RWPE2 (cell line): ENCODE measurements around the gene GNA15.
A peak's percentile ranks its signal among the peaks of the same experiment; 100 is the strongest.

Experiments used
- ATAC-seq: fragments of 200-7000 bp; cut with Tn5 transposase; 3 replicates; pipeline ENCODE4 v1.9.1; 2021; ENCODE audit warnings: low read depth
- DNase-seq: peaks from one replicate; pipeline ENCODE4 v3.0.0-alpha.2; 2020; ENCODE audit warnings: low spot score
- H3K27ac ChIP-seq: fragments of 450-650 bp; 2 replicates; pipeline ENCODE4 v1.5.1; 2017; ENCODE audit warnings: mild to moderate bottlenecking; ENCODE audit not compliant: poor library complexity, severe bottlenecking
- H3K27me3 ChIP-seq: fragments of 250-450 bp; sonication (Bioruptor Pico); 2 replicates; pipeline ENCODE4 v1.5.1; 2021; ENCODE audit warnings: mild to moderate bottlenecking, moderate library complexity; ENCODE audit not compliant: insufficient read depth, poor library complexity, severe bottlenecking
- H3K36me3 ChIP-seq: fragments of 250-450 bp; sonication (Bioruptor Pico); 2 replicates; pipeline ENCODE4 v1.5.1; 2020; ENCODE audit warnings: low read depth, mild to moderate bottlenecking, moderate library complexity
- H3K4me1 ChIP-seq: fragments of 250-450 bp; sonication (Bioruptor Pico); 2 replicates; pipeline ENCODE4 v1.5.1; 2021; ENCODE audit warnings: mild to moderate bottlenecking, moderate library complexity; ENCODE audit not compliant: insufficient read depth, poor library complexity, severe bottlenecking
- H3K4me3 ChIP-seq: fragments of 250-450 bp; sonication (Bioruptor Pico); 2 replicates; pipeline ENCODE4 v1.5.1; 2021; ENCODE audit warnings: mild to moderate bottlenecking, moderate library complexity; ENCODE audit not compliant: severe bottlenecking
- H3K9me3 ChIP-seq: fragments of 250-450 bp; sonication (Bioruptor Pico); 2 replicates; pipeline ENCODE4 v1.5.1; 2021; ENCODE audit warnings: mild to moderate bottlenecking, moderate library complexity; ENCODE audit not compliant: severe bottlenecking
- CTCF ChIP-seq: fragments of 450-650 bp; IDR thresholded peaks from one replicate; pipeline ENCODE4 v1.5.1; 2017; ENCODE audit warnings: mild to moderate bottlenecking, moderate library complexity; ENCODE audit not compliant: poor library complexity, severe bottlenecking

The GNA15 gene

GRCh38 chr19:3186891-3187661, 51.2 kb downstream of the GNA15 start:
- H3K36me3 ChIP-seq: peaks cover 25% of the 10 kb centered on the region
- ATAC-seq (no peak), DNase-seq (no peak)
- peaks cover 4% of the 10 kb centered on the region for H3K4me1 ChIP-seq
- H3K27me3 ChIP-seq: no peaks in the 10 kb centered on the region
- no peaks in the 10 kb centered on the region for H3K9me3 ChIP-seq
- TF ChIP-seq CTCF: no peak
- H3K27ac ChIP-seq: peak overlapping the region; percentile 61
- H3K4me3 ChIP-seq: peak overlapping the region; percentile 80

- H3K4me1 ChIP-seq: peaks cover 4% of the 10 kb centered on the region
- no peak for TF ChIP-seq CTCF
- ATAC-seq (no peak), DNase-seq (no peak)
- no peaks in the 10 kb centered on the region for H3K27me3 ChIP-seq
- no peaks in the 10 kb centered on the region for H3K9me3 ChIP-seq
- H3K4me3 ChIP-seq: no peak overlapping the region
- H3K27ac ChIP-seq: no peak overlapping the region
- peaks cover 25% of the 10 kb centered on the region for H3K36me3 ChIP-seq
Observed at GRCh38 chr19:3187662-3188511, 52.1 kb downstream of the GNA15 start.

- Histone ChIP-seq H3K4me3 (no peak overlapping the region), H3K9me3 (no peaks in the 10 kb centered on the region), H3K27me3 (no peaks in the 10 kb centered on the region), H3K27ac (no peak overlapping the region), H3K4me1 (peaks cover 4% of the 10 kb centered on the region), H3K36me3 (peaks cover 32% of the 10 kb centered on the region)
- ATAC-seq (no peak), DNase-seq (no peak)
- TF ChIP-seq CTCF: no peak
Observed at GRCh38 chr19:3188627-3189596, 53.1 kb downstream of the GNA15 start.

- H3K4me3 ChIP-seq: no peak overlapping the region
- H3K27me3 ChIP-seq: no peaks in the 10 kb centered on the region
- no peaks in the 10 kb centered on the region for H3K9me3 ChIP-seq
- H3K4me1 ChIP-seq: peaks cover 4% of the 10 kb centered on the region
- peaks cover 32% of the 10 kb centered on the region for H3K36me3 ChIP-seq
- DNase-seq (no peak), ATAC-seq (no peak)
- H3K27ac ChIP-seq: no peak overlapping the region
- no peak for TF ChIP-seq CTCF
Observed at GRCh38 chr19:3189702-3190469, 54.1 kb downstream of the GNA15 start.
